GM12878 (cell line): ENCODE data around the gene CASQ1. TPM values are rescaled to one million over a fixed set of nuclear protein-coding genes. Genes with fewer than 3 reads are reported as not detected.

Source experiments
- ATAC-seq: fragments of 200-7000 bp; cut with Tn5 transposase; 3 replicates; pipeline ENCODE4 v1.9.1; 2020; ENCODE audit warnings: mild to moderate bottlenecking, moderate library complexity
- BruUV-seq: library from RNA; stranded (reverse); fragments of 400-500 nt; replicated peaks from 2 replicates; lab custom pipeline; 2021; lab: Mats Ljungman, UMichigan
- CTCF ChIA-PET: fragments of 300-600 bp; sonication (Branson Sonifier 250); formaldehyde crosslinking; extraction: SDS; loops from one replicate; lab custom pipeline; 2021; ENCODE audit warnings: inconsistent platforms; lab: Yijun Ruan, JAX
- POLR2A ChIA-PET: fragments of 350-600 bp; formaldehyde crosslinking; extraction: SDS; loops from one replicate; lab custom pipeline; 2021; ENCODE audit warnings: inconsistent platforms; lab: Charles Lee
- RAD21 ChIA-PET: fragments of 300-600 bp; sonication (Branson Sonifier 250); formaldehyde crosslinking; loops from one replicate; lab custom pipeline; 2023; ENCODE audit warnings: antibody characterized with exemption; ENCODE audit not compliant: unreplicated experiment; lab: Charles Lee
- SMC1A ChIA-PET: fragments of 300-600 bp; sonication (Branson Sonifier 250); formaldehyde crosslinking; loops from one replicate; lab custom pipeline; 2023; ENCODE audit not compliant: unreplicated experiment, uncharacterized antibody; lab: Charles Lee
- DNase-seq: peaks from one replicate; pipeline ENCODE4 v3.0.0-alpha.2; 2011; ENCODE audit warnings: low read depth, low spot score
- FAIRE-seq: peaks from 3 replicates; lab custom pipeline; 2011; peaks lifted over from hg19 to GRCh38; lab: Jason Lieb, UNC
- H2AFZ ChIP-seq: 2 replicates; pipeline ENCODE4 v1.6.0; 2011; ENCODE audit warnings: low read depth, low read length, control low read depth; ENCODE audit not compliant: control insufficient read depth
- H3K27ac ChIP-seq: 2 replicates; pipeline ENCODE4 v1.5.1; 2011; ENCODE audit warnings: control low read depth; ENCODE audit not compliant: control insufficient read depth, insufficient read depth
- H3K27me3 ChIP-seq, 2 experiments: replicated peaks in 1 of 2; 2 replicates each; pipeline versions ENCODE4 v1.6.0 to v1.6.1; 2011; ENCODE audit warnings: low read length in 1 of 2; ENCODE audit not compliant: control insufficient read depth in 2 of 2, insufficient read depth in 2 of 2
- H3K36me3 ChIP-seq, 2 experiments: 2 replicates each; pipeline ENCODE4 v1.5.1; 2011; ENCODE audit warnings: low read length in 1 of 2; ENCODE audit not compliant: control insufficient read depth in 2 of 2, insufficient read depth in 2 of 2
- H3K4me1 ChIP-seq: 2 replicates; pipeline ENCODE4 v1.6.1; 2011; ENCODE audit warnings: mild to moderate bottlenecking, low read length, moderate library complexity, mixed read lengths; ENCODE audit not compliant: control insufficient read depth, insufficient read depth
- H3K4me2 ChIP-seq: 2 replicates; pipeline ENCODE4 v1.6.0; 2011; ENCODE audit warnings: control low read depth; ENCODE audit not compliant: control insufficient read depth, insufficient read depth
- H3K4me3 ChIP-seq: fragments of 200-600 bp; sonication (generic); 2 replicates; pipeline ENCODE4 v1.5.1; 2016
- H3K79me2 ChIP-seq: 2 replicates; pipeline ENCODE4 v1.6.0; 2011; ENCODE audit warnings: low read length; ENCODE audit not compliant: control insufficient read depth, insufficient read depth
- H3K9ac ChIP-seq: 2 replicates; pipeline ENCODE4 v1.8.0; 2011; ENCODE audit warnings: low read length, control low read depth, mixed read lengths; ENCODE audit not compliant: control insufficient read depth, insufficient read depth
- H3K9me3 ChIP-seq: replicated peaks from 3 replicates; pipeline ENCODE4 v1.5.1; 2011; ENCODE audit warnings: mild to moderate bottlenecking, low read length; ENCODE audit not compliant: control insufficient read depth, insufficient read depth
- H4K20me1 ChIP-seq: 2 replicates; pipeline ENCODE4 v1.6.0; 2011; ENCODE audit not compliant: control insufficient read depth, insufficient read depth
- ATF2 ChIP-seq: IDR thresholded peaks from 2 replicates; pipeline ENCODE4 v1.6.1; 2012; ENCODE audit warnings: low read length, inconsistent platforms
- CREB1 ChIP-seq: IDR thresholded peaks from 2 replicates; pipeline ENCODE4 v1.6.1; 2012; ENCODE audit warnings: low read depth, mild to moderate bottlenecking, inconsistent platforms
- E2F8 ChIP-seq: fragments of 450-650 bp; IDR thresholded peaks from 2 replicates; pipeline ENCODE4 v1.6.1; 2018; ENCODE audit warnings: mild to moderate bottlenecking, low read depth, moderate library complexity; ENCODE audit not compliant: partially characterized antibody
- RAD21 ChIP-seq: IDR thresholded peaks from 2 replicates; pipeline ENCODE4 v1.6.1; 2011; ENCODE audit warnings: mild to moderate bottlenecking, low read depth, low read length, moderate library complexity; ENCODE audit not compliant: insufficient read depth
- SMARCA5 ChIP-seq: fragments of 450-650 bp; IDR thresholded peaks from 2 replicates; pipeline ENCODE4 v1.6.1; 2017; ENCODE audit warnings: mild to moderate bottlenecking
- WGBS: methylation state at CpG from one replicate; pipeline ENCODE4 v1.1.6; 2016; ENCODE audit warnings: low lambda C conversion rate; ENCODE audit not compliant: insufficient replicate concordance, insufficient coverage; ENCODE audit errors: missing lambda C conversion rate; 5-methylcytosine and 5-hydroxymethylcytosine counted together
- in situ Hi-C: fragments of 300-500 bp; cut with MboI; formaldehyde crosslinking; loops from 9 replicates; pipeline ENCODE4 v1.14.3; 2018; ENCODE audit warnings: mixed read lengths
- intact Hi-C: fragments of 100-400 bp; cut with micrococcal nuclease; formaldehyde crosslinking; loops from one replicate; pipeline ENCODE4 v1.14.2; 2022; ENCODE audit not compliant: unreplicated experiment
- polyA plus RNA-seq, 11 experiments: library from polyadenylated mRNA; depleted of rRNA in 4 of 11; unstranded in 6 of 11; stranded (reverse) in 5 of 11; fragments of >200 nt; fragmentation: Nextera tagmentation in 4 of 11; fragmentation: Illumina TruSeq in 1 of 11; extraction: Ambion mirVana in 4 of 11; extraction: Trizol in 1 of 11; gene quantifications; 1 replicate in 1 of 11; 2 replicates in 10 of 11; pipeline versions ENCODE4 v1.2.1 to v1.2.3, GENCODE V29; 2011 to 2016; ENCODE audit warnings: inconsistent platforms in 2 of 11, missing spikeins in 2 of 11, low read depth in 1 of 11
- total RNA-seq, 4 experiments: library from RNA; depleted of rRNA in 3 of 4; stranded (reverse); fragments of >200 nt in 3 of 4; fragmentation: Illumina TruSeq in 1 of 4; extraction: Trizol in 1 of 4; gene quantifications; 2 replicates each; pipeline versions ENCODE4 v1.2.1 to v1.2.3, GENCODE V29; 2013 to 2021

The CASQ1 gene
- total and polyA plus RNA-seq, 10 of the 15 experiments (the other 5 are each of a cell fraction or from before 2014, with no cell fraction given), result 0.10 to 0.77 (median 0.34) TPM

DNA sequence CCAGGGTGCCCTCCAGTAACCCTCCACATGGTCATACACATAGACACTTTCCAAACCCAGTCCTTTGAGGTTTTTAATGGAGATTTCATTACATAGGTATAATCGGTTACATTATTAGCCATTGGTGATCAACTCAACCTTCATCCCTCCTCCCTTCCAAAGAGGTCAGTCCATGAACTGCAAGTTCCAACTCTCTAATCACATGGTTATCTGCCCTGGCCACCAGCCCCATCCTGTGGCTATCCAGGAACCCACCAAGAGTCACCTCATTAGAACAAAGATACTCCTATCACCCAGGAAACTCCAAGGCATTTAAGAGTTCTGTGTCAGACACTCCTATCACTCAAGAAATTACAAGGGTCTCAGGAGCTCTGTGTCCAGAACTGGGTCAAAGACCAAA, 26.8 kb upstream of the CASQ1 start:
- intact Hi-C loops (no loop called here), in situ Hi-C loops (no loop called here)
- BruUV-seq, result no TSS peak
- CTCF ChIA-PET, result interaction anchor here (0.7 to 4.0 kb wide), 4 partner anchors 26 to 213 kb away, joined by 3 to 26 read pairs (median 4); partner anchors contain the start of gene CASQ1
- H3K4me2 ChIP-seq, result no peak overlapping the region
- H4K20me1 ChIP-seq, result no peaks in the 10 kb centered on the region
- ATAC-seq, result no peak; the same call in 2 of the 3 replicates
- H3K9ac ChIP-seq, result no peak overlapping the region
- DNase-seq, result no peak
- no peak for FAIRE-seq
- POLR2A ChIA-PET, result no interaction called here
- no peaks in the 10 kb centered on the region; a peak in 1 of 4 replicates for H3K27me3 ChIP-seq
- no peak overlapping the region for H2AFZ ChIP-seq
- no peak overlapping the region for H3K4me3 ChIP-seq
- H3K79me2 ChIP-seq, result no peaks in the 10 kb centered on the region
- no peaks in the 10 kb centered on the region for H3K36me3 ChIP-seq
- 100% methylated on average over 1 of the region's 1 CpG for WGBS
- SMC1A ChIA-PET, result interaction anchor here (0.8 to 1.7 kb wide), 2 partner anchors 97 to 175 kb away, joined by 3 to 4 read pairs; no protein-coding TSS in a partner anchor
- RAD21 ChIA-PET, result no interaction called here
- TF ChIP-seq ATF2 (no peak), SMARCA5 (no peak), CREB1 (no peak), E2F8 (no peak), RAD21 (0 out of 2 replicates have a peak, but pooled peaks have one; percentile 11)
- TF ChIP-seq, all 136 proteins: peak for 1
- H3K9me3 ChIP-seq, result no peaks in the 10 kb centered on the region
- H3K4me1 ChIP-seq, result peaks cover 17% of the 10 kb centered on the region
- H3K27ac ChIP-seq, result no peak overlapping the region
